ENCODE results near the gene NRIP2. TPM values are rescaled to one million over a fixed set of nuclear protein-coding genes. Genes with fewer than 3 reads are reported as not detected.

NRIP2 gene
- total RNA-seq, 1 donor from 2014 or later: not detected

DNA sequence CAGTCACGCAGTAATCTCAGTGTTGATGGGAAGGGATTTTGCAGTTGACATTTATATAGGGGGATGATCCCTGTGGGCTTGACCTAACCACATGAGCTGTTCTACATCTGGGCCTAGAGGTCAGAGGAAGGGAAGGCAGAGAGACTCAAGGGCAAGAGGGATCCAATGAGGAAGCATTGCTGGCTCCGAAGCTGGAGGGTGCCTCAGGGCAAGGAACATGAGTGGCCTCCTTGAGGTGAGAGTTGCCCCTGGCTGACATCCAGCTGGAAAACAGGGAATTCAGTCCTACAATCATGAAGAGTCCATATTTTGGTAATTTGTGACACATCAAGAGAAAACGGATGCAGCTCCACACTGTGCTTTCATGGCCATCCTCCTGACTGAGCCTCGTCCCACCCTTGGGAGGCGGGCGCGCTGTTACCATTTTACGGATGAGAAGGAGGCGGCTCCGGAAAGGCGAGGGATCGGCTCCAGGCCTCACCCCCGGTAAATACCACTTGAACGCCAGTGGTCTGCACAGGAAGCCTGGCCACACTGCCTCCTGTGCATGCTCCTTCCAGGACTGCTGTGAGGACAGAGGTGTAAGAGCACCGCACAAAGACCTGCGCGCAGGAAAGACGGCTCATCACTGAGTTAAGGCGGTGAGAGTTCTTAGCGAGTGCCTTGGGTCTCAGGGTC lies 58.6 kb downstream of the NRIP2 start:
- Mint-ChIP-seq H3K4me1 (no peaks in the 10 kb centered on the region), H3K27ac (no peak overlapping the region), H3K4me3 (no peak overlapping the region), H3K27me3 (ENCODE audit: low read depth) (peaks cover 61% of the 10 kb centered on the region), H3K36me3 (no peaks in the 10 kb centered on the region), H3K9me3 (no peaks in the 10 kb centered on the region)
- TF ChIP-seq, protein P1, sequence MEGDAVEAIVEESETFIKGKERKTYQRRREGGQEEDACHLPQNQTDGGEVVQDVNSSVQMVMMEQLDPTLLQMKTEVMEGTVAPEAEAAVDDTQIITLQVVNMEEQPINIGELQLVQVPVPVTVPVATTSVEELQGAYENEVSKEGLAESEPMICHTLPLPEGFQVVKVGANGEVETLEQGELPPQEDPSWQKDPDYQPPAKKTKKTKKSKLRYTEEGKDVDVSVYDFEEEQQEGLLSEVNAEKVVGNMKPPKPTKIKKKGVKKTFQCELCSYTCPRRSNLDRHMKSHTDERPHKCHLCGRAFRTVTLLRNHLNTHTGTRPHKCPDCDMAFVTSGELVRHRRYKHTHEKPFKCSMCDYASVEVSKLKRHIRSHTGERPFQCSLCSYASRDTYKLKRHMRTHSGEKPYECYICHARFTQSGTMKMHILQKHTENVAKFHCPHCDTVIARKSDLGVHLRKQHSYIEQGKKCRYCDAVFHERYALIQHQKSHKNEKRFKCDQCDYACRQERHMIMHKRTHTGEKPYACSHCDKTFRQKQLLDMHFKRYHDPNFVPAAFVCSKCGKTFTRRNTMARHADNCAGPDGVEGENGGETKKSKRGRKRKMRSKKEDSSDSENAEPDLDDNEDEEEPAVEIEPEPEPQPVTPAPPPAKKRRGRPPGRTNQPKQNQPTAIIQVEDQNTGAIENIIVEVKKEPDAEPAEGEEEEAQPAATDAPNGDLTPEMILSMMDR (IDR thresholded peaks at IDR 0.05; ENCODE audit: unreplicated experiment): no peak
- no peak for DNase-seq (ENCODE audit: low spot score in 2 of 2, unreplicated experiment in 2 of 2)

DNA sequence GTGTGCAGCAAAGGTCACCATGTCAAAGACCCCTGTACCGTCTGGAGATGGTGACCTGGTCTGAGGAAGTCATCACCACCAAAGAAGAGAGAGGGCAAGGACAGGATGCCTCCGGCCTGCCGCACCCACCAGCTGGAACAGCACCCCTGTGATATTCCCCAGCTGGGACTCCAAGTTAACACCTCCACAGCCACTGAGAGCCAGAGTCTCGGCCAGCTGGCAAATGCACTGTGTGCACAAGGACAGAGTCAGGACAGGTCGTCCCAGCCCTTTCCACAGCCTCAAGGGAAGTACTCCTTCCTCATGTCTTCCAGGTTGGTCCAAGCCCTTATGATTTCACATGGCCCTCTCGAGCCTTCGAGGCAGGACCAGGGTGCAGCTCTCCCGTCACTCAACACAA lies 59.4 kb downstream of the NRIP2 start:
- Mint-ChIP-seq H3K4me3 (no peak overlapping the region), H3K27ac (no peak overlapping the region), H3K4me1 (no peaks in the 10 kb centered on the region), H3K27me3 (ENCODE audit: low read depth) (peaks cover 62% of the 10 kb centered on the region), H3K36me3 (no peaks in the 10 kb centered on the region), H3K9me3 (no peaks in the 10 kb centered on the region)
- TF ChIP-seq, protein P1 (IDR thresholded peaks at IDR 0.05; ENCODE audit: unreplicated experiment): no peak
- DNase-seq (ENCODE audit: low spot score in 2 of 2, unreplicated experiment in 2 of 2): no peak

Other genes with a start within 250 kb of the NRIP2 start
- gene FKBP4, start 40.1 kb downstream of the NRIP2 start, total RNA-seq: 84.7 to 98.4 TPM (median 93.3 TPM) in 3 replicates
- gene ITFG2, start 22.4 kb downstream of the NRIP2 start, total RNA-seq: 57.4 to 60.0 TPM (median 59.3 TPM) in 3 replicates
- not detected in 3 replicates for gene TEX52, start 22.0 kb upstream of the NRIP2 start, total RNA-seq
- gene FOXM1, start 42.1 kb upstream of the NRIP2 start, total RNA-seq: 22.6 to 25.4 TPM (median 24.9 TPM) in 3 replicates
- 27.2 to 33.2 TPM (median 28.2 TPM) in 3 replicates for gene RHNO1, start 42.2 kb upstream of the NRIP2 start, total RNA-seq
- 24.0 to 26.4 TPM (median 25.2 TPM) in 3 replicates for gene TULP3, start 55.9 kb upstream of the NRIP2 start, total RNA-seq
- 32.0 to 39.0 TPM (median 32.3 TPM) in 3 replicates for gene TEAD4, start 124.4 kb upstream of the NRIP2 start, total RNA-seq
- 46.7 to 49.4 TPM (median 48.8 TPM) in 3 replicates for gene TSPAN9, start 242.3 kb upstream of the NRIP2 start, total RNA-seq

Data from mesothelial cell of epicardium (in vitro differentiated cells).